Amniotic stem cell (primary cell): Measurements from ENCODE around the gene TCF7.
A peak's percentile ranks its signal among the peaks of the same experiment; 100 is the strongest.
"Not testable (repeated sequence)": the region's sequence is repeated elsewhere in the genome, so short reads cannot be mapped to it uniquely, and the experiment has no call there.

Experiments used
- DNase-seq: peaks from one replicate; lab custom pipeline; 2025; lab: John Stamatoyannopoulos, UW

Gene TCF7

GRCh38 chr5:134145041-134145757 lies 30.7 kb downstream of the TCF7 start:
- DNase-seq, result no peak

- DNase-seq, result peak; percentile 32
These were observed 31.5 kb downstream of the TCF7 start for GRCh38 chr5:134145779-134146581.

GRCh38 chr5:134146651-134147518 lies 32.4 kb downstream of the TCF7 start:
- DNase-seq, result no peak

- DNase-seq, result no peak
These were observed 33.8 kb downstream of the TCF7 start for GRCh38 chr5:134148316-134148715.

- no peak for DNase-seq
These were observed 34.6 kb downstream of the TCF7 start for GRCh38 chr5:134148986-134149539.

GRCh38 chr5:134149571-134150303 lies 35.3 kb downstream of the TCF7 start:
- no peak for DNase-seq

- no peak for DNase-seq
These were observed 37.2 kb downstream of the TCF7 start for GRCh38 chr5:134151723-134152122.

GRCh38 chr5:134152173-134152832 lies 37.8 kb downstream of the TCF7 start:
- not testable (repeated sequence) for DNase-seq

- no peak for DNase-seq
These were observed 38.8 kb downstream of the TCF7 start for GRCh38 chr5:134153241-134153640.

GRCh38 chr5:134153657-134154056 lies 39.2 kb downstream of the TCF7 start:
- DNase-seq, result no peak

- no peak for DNase-seq
These were observed 47.3 kb downstream of the TCF7 start for GRCh38 chr5:134161513-134162395.

- DNase-seq, result no peak
These were observed 48.1 kb downstream of the TCF7 start for GRCh38 chr5:134162592-134162991.

- no peak for DNase-seq
These were observed 57.5 kb downstream of the TCF7 start for GRCh38 chr5:134171972-134172371.

- DNase-seq, result peak; percentile 27
These were observed 60.7 kb downstream of the TCF7 start for GRCh38 chr5:134174841-134175839.

- peak; percentile 23 for DNase-seq
These were observed 61.5 kb downstream of the TCF7 start for GRCh38 chr5:134175921-134176510.

GRCh38 chr5:134176511-134177368 lies 62.3 kb downstream of the TCF7 start, which contains the start of gene SKP1:
TSS of gene SKP1 (minus strand) at chr5:134176950. CDS start at chr5:134174022, 2,928 bp downstream.
- DNase-seq, result peak; percentile 42
